Measurements from ENCODE around the gene GNG8.
A peak's percentile ranks its signal among the peaks of the same experiment; 100 is the strongest.

GNG8 gene

GRCh38 chr19:46620267-46620666 is 15.7 kb downstream of the GNG8 start:
- POLR2A ChIA-PET, result no interaction called here
- DNase-seq (ENCODE audit: extremely low spot score), result no peak
- TF ChIP-seq HDGF (IDR thresholded peaks at IDR 0.05; ENCODE audit: borderline replicate concordance) (no peak), ELF4 (IDR thresholded peaks at IDR 0.05) (no peak), NFRKB (IDR thresholded peaks at IDR 0.05) (no peak), SP1 (IDR thresholded peaks at IDR 0.05) (no peak), CTBP1 (IDR thresholded peaks at IDR 0.05; ENCODE audit: borderline replicate concordance) (no peak), L3MBTL2 (conservative IDR thresholded peaks at IDR 0.05) (no peak), LEF1 (IDR thresholded peaks at IDR 0.05; ENCODE audit: borderline replicate concordance) (no peak), BHLHE40 (IDR thresholded peaks at IDR 0.05; ENCODE audit: borderline replicate concordance) (no peak)
- CTCF ChIA-PET, result interaction anchor here (1.1 kb wide), 1 partner anchor 42 kb away, joined by 4 read pairs; no protein-coding TSS in a partner anchor

- no peak for TF ChIP-seq ELF4 (IDR thresholded peaks at IDR 0.05)
- no peak for TF ChIP-seq SP1 (IDR thresholded peaks at IDR 0.05)
- no peak for TF ChIP-seq ZNF384 (IDR thresholded peaks at IDR 0.05)
- no peak for TF ChIP-seq BHLHE40 (IDR thresholded peaks at IDR 0.05; ENCODE audit: borderline replicate concordance)
- ChIA-PET CTCF (interaction anchor here (2.7 kb wide), 1 partner anchor 44 kb away, joined by 38 read pairs; the partner anchor contains the start of gene DACT3), POLR2A (no interaction called here)
- DNase-seq (ENCODE audit: extremely low spot score), result no peak
These were observed 17.3 kb downstream of the GNG8 start for GRCh38 chr19:46618670-46619231.

- ChIA-PET POLR2A (interaction anchor here (1.1 to 1.7 kb wide), 2 partner anchors 16 to 44 kb away, joined by 6 to 13 read pairs; partner anchors contain the start of gene CALM3), CTCF (interaction anchor here (1.2 to 2.7 kb wide), 3 partner anchors 9 to 45 kb away, joined by 3 to 38 read pairs (median 6); partner anchors contain the start of gene DACT3)
- TF ChIP-seq PKNOX1 (IDR thresholded peaks at IDR 0.05) (no peak), ARNT (IDR thresholded peaks at IDR 0.05) (no peak), FOXK2 (IDR thresholded peaks at IDR 0.05) (no peak), L3MBTL2 (conservative IDR thresholded peaks at IDR 0.05) (no peak), CTBP1 (IDR thresholded peaks at IDR 0.05; ENCODE audit: borderline replicate concordance) (no peak), SUZ12 (IDR thresholded peaks at IDR 0.05) (no peak), LEF1 (IDR thresholded peaks at IDR 0.05; ENCODE audit: borderline replicate concordance) (no peak), SP1 (IDR thresholded peaks at IDR 0.05) (no peak), FOXA1 (IDR thresholded peaks at IDR 0.05) (no peak), BHLHE40 (IDR thresholded peaks at IDR 0.05; ENCODE audit: borderline replicate concordance) (no peak), HDGF (IDR thresholded peaks at IDR 0.05; ENCODE audit: borderline replicate concordance) (no peak), NFRKB (IDR thresholded peaks at IDR 0.05) (no peak), ZNF384 (IDR thresholded peaks at IDR 0.05) (no peak), FOXM1 (IDR thresholded peaks at IDR 0.05; ENCODE audit: borderline replicate concordance) (no peak), ELF4 (IDR thresholded peaks at IDR 0.05) (no peak), TARDBP (IDR thresholded peaks at IDR 0.05) (no peak)
- DNase-seq (ENCODE audit: extremely low spot score), result no peak
These were observed 18.4 kb downstream of the GNG8 start for GRCh38 chr19:46617601-46618000.

- peak; percentile 74 for DNase-seq (ENCODE audit: extremely low spot score)
- CTCF ChIA-PET, result interaction anchor here (1.2 to 2.7 kb wide), 3 partner anchors 9 to 46 kb away, joined by 3 to 38 read pairs (median 6); partner anchors contain the start of gene DACT3
These were observed 19.2 kb downstream of the GNG8 start for GRCh38 chr19:46616631-46617322.

GRCh38 chr19:46615966-46616365 is 20.0 kb downstream of the GNG8 start:
- POLR2A ChIA-PET, result interaction anchor here (1.7 kb wide), 1 partner anchor 15 kb away, joined by 13 read pairs; the partner anchor contains the start of gene CALM3
- CTCF ChIA-PET, result interaction anchor here (0.6 to 2.5 kb wide), 3 partner anchors 11 to 131 kb away, joined by 3 to 19 read pairs (median 5); partner anchors contain the start of gene DACT3
- TF ChIP-seq ZNF384 (IDR thresholded peaks at IDR 0.05), result no peak
- no peak for DNase-seq (ENCODE audit: extremely low spot score)

More at GRCh38 chr19:46616631-46617322, 19.2 kb downstream of the GNG8 start:
- TF ChIP-seq TARDBP (IDR thresholded peaks at IDR 0.05), result no peak
- no peak for TF ChIP-seq ARNT (IDR thresholded peaks at IDR 0.05)
- no peak for TF ChIP-seq FOXK2 (IDR thresholded peaks at IDR 0.05)
- TF ChIP-seq ZNF384 (IDR thresholded peaks at IDR 0.05), result no peak
- TF ChIP-seq HDGF (IDR thresholded peaks at IDR 0.05; ENCODE audit: borderline replicate concordance), result no peak
- TF ChIP-seq SP1 (IDR thresholded peaks at IDR 0.05), result no peak
- TF ChIP-seq L3MBTL2 (conservative IDR thresholded peaks at IDR 0.05), result no peak
- no peak for TF ChIP-seq FOXM1 (IDR thresholded peaks at IDR 0.05; ENCODE audit: borderline replicate concordance)
- no peak for TF ChIP-seq ELF4 (IDR thresholded peaks at IDR 0.05)
- TF ChIP-seq SUZ12 (IDR thresholded peaks at IDR 0.05), result no peak
- TF ChIP-seq PKNOX1 (IDR thresholded peaks at IDR 0.05), result no peak
- TF ChIP-seq BHLHE40 (IDR thresholded peaks at IDR 0.05; ENCODE audit: borderline replicate concordance), result no peak
- no peak for TF ChIP-seq LEF1 (IDR thresholded peaks at IDR 0.05; ENCODE audit: borderline replicate concordance)
- TF ChIP-seq NFRKB (IDR thresholded peaks at IDR 0.05), result no peak
- no peak for TF ChIP-seq CTBP1 (IDR thresholded peaks at IDR 0.05; ENCODE audit: borderline replicate concordance)
- no peak for TF ChIP-seq FOXA1 (IDR thresholded peaks at IDR 0.05)
- POLR2A ChIA-PET, result interaction anchor here (1.1 to 1.7 kb wide), 2 partner anchors 15 to 45 kb away, joined by 6 to 13 read pairs; partner anchors contain the start of gene CALM3

- ChIA-PET CTCF (interaction anchor here (0.6 to 2.5 kb wide), 10 partner anchors 8 to 47 kb away, joined by 3 to 20 read pairs (median 4); partner anchors contain the start of genes CALM3, DACT3 and PTGIR), POLR2A (interaction anchor here (1.0 to 1.3 kb wide), 2 partner anchors 14 to 19 kb away, joined by 5 to 6 read pairs; partner anchors contain the start of gene CALM3)
- DNase-seq (ENCODE audit: extremely low spot score), result peak; percentile 83
- peak; percentile 23; the same call in 1 of the 2 replicates for TF ChIP-seq PKNOX1 (IDR thresholded peaks at IDR 0.05)
- TF ChIP-seq FOXK2 (IDR thresholded peaks at IDR 0.05), result no peak
- TF ChIP-seq L3MBTL2 (conservative IDR thresholded peaks at IDR 0.05), result no peak
- TF ChIP-seq NFRKB (IDR thresholded peaks at IDR 0.05), result no peak
- TF ChIP-seq SUZ12 (IDR thresholded peaks at IDR 0.05), result no peak
- TF ChIP-seq FOXM1 (IDR thresholded peaks at IDR 0.05; ENCODE audit: borderline replicate concordance), result no peak
These were observed 21.8 kb downstream of the GNG8 start for GRCh38 chr19:46614114-46614722.
